Lung (tissue), 12 donors: ENCODE measurements around the gene CENPU. TPM values are rescaled to one million over a fixed set of nuclear protein-coding genes. Genes with fewer than 3 reads are reported as not detected.
"Not testable (repeated sequence)": the region's sequence is repeated elsewhere in the genome, so short reads cannot be mapped to it uniquely, and the experiment has no call there.

Experiments
- ATAC-seq: fragments of 200-7000 bp; cut with Tn5 transposase; one replicate; pipeline ENCODE4 v1.9.1; 2020; ENCODE audit warnings: moderate number of reproducible peaks; ENCODE audit not compliant: insufficient read depth, low FRiP score
- DNase-seq, 3 donors: peaks; one replicate each; pipeline ENCODE4 v3.0.0-alpha.2; 2013 to 2017
- H3K27ac ChIP-seq, 2 donors: one replicate each; pipeline ENCODE4 v1.5.1; 2013; ENCODE audit warnings: mild to moderate bottlenecking in 2 of 2, moderate library complexity in 2 of 2, control low read depth in 1 of 2, inconsistent platforms in 1 of 2, low read depth in 1 of 2, low read length in 1 of 2
- H3K27me3 ChIP-seq, 3 donors: one replicate each; pipeline ENCODE4 v1.5.1; 2013; ENCODE audit warnings: low read length in 2 of 3; ENCODE audit not compliant: control insufficient read depth in 3 of 3, insufficient read depth in 3 of 3
- H3K36me3 ChIP-seq, 4 donors: one replicate each; pipeline ENCODE4 v1.5.1; 2013; ENCODE audit warnings: low read length in 4 of 4, mild to moderate bottlenecking in 1 of 4, moderate library complexity in 1 of 4; ENCODE audit not compliant: control insufficient read depth in 4 of 4, insufficient read depth in 4 of 4
- H3K4me1 ChIP-seq, 5 donors: one replicate each; pipeline ENCODE4 v1.5.1; 2013; ENCODE audit warnings: low read length in 5 of 5, mild to moderate bottlenecking in 2 of 5, moderate library complexity in 1 of 5; ENCODE audit not compliant: control insufficient read depth in 5 of 5, insufficient read depth in 5 of 5
- H3K4me3 ChIP-seq: one replicate; pipeline ENCODE4 v1.5.1; 2013; ENCODE audit warnings: mild to moderate bottlenecking, control low read depth, moderate library complexity
- H3K9ac ChIP-seq, 2 donors: one replicate each; pipeline ENCODE4 v1.5.1; 2013; ENCODE audit warnings: low read length in 2 of 2, control low read depth in 1 of 2; ENCODE audit not compliant: insufficient read depth in 1 of 2
- H3K9me3 ChIP-seq, 4 donors: one replicate each; pipeline ENCODE4 v1.5.1; 2013; ENCODE audit warnings: low read length in 3 of 4, mild to moderate bottlenecking in 1 of 4, moderate library complexity in 1 of 4; ENCODE audit not compliant: control insufficient read depth in 4 of 4, insufficient read depth in 3 of 4
- CTCF ChIP-seq: IDR thresholded peaks from 2 replicates; pipeline ENCODE4 v1.5.1; 2012; ENCODE audit warnings: mild to moderate bottlenecking; ENCODE audit errors: control extremely low read depth, extremely low read depth
- WGBS, 2 donors: extraction: QIAGEN DNeasy Blood & Tissue Kit; methylation state at CpG; one replicate each; pipeline ENCODE4 v1.1.7; 2013; 5-methylcytosine and 5-hydroxymethylcytosine counted together
- polyA plus RNA-seq, 2 donors: library from polyadenylated mRNA; stranded (reverse); fragments of 200-250 nt; gene quantifications; one replicate each; pipeline ENCODE4 v1.2.1, GENCODE V29; 2013
- total RNA-seq, 2 donors: library from RNA; depleted of rRNA in 1 of 2; stranded (reverse); fragments of >200 nt in 1 of 2; gene quantifications; one replicate each; pipeline ENCODE4 v1.2.1, GENCODE V29; 2014 to 2021
- donor health status: control.
- donor health status: control.
- donor health status: Bipolar disorder and iron deficiency.
- donor health status: healthy.
- donor health status: DM: yes; HTN: yes; CAD: no.

CENPU gene
- total and polyA plus RNA-seq, 4 donors = 2.1 to 11.7 (median 6.1) TPM

GRCh38 chr4:184655889-184656869, 77.7 kb downstream of the CENPU start:
- Histone ChIP-seq H3K4me3 (no peak overlapping the region), H3K9me3 (no peaks in the 10 kb centered on the region), H3K27ac (no peak overlapping the region), H3K27me3 (no peaks in the 10 kb centered on the region), H3K4me1 (no peaks in the 10 kb centered on the region), H3K36me3 (peaks cover 2 to 19% (median 10%) of the 10 kb centered on the region in 4 donors), H3K9ac (no peak overlapping the region)
- 90 to 96% methylated on average over 8 of the region's 8 CpGs for WGBS, 2 donors
- no peak for DNase-seq
- TF ChIP-seq CTCF = no peak
- ATAC-seq = no peak

- H3K4me1 ChIP-seq = peaks cover 0 to 10% (median 3%) of the 10 kb centered on the region in 5 donors
- no peak overlapping the region for H3K4me3 ChIP-seq
- ATAC-seq = no peak
- no peaks in the 10 kb centered on the region for H3K9me3 ChIP-seq
- no peak for TF ChIP-seq CTCF
- no peak overlapping the region for H3K9ac ChIP-seq
- WGBS, 2 donors = 41 to 61% methylated on average over 2 of the region's 2 CpGs
- no peak overlapping the region for H3K27ac ChIP-seq
- H3K27me3 ChIP-seq = no peaks in the 10 kb centered on the region
- H3K36me3 ChIP-seq = peaks cover 0 to 9% (median 3%) of the 10 kb centered on the region in 4 donors
- DNase-seq = no peak
These were observed 80.2 kb downstream of the CENPU start for GRCh38 chr4:184653650-184654049.

- not testable (repeated sequence) for H3K36me3 ChIP-seq, H3K9ac ChIP-seq, H3K4me3 ChIP-seq, H3K27me3 ChIP-seq, H3K9me3 ChIP-seq, H3K27ac ChIP-seq, DNase-seq, ATAC-seq
- H3K4me1 ChIP-seq = peaks cover 0 to 18% (median 5%) of the 10 kb centered on the region in 5 donors
These were observed 81.2 kb downstream of the CENPU start for GRCh38 chr4:184652681-184653080.

GRCh38 chr4:184651899-184652298, 82.0 kb downstream of the CENPU start:
- ATAC-seq = no peak
- Histone ChIP-seq H3K9me3 (no peaks in the 10 kb centered on the region), H3K9ac (no peak overlapping the region), H3K36me3 (peaks cover 0 to 4% (median 3%) of the 10 kb centered on the region in 4 donors), H3K4me1 (peaks cover 0 to 26% (median 12%) of the 10 kb centered on the region in 5 donors), H3K27me3 (no peaks in the 10 kb centered on the region), H3K4me3 (no peak overlapping the region), H3K27ac (no peak overlapping the region)
- 93 to 96% methylated on average over 8 of the region's 8 CpGs for WGBS, 2 donors
- TF ChIP-seq CTCF = no peak
- no peak for DNase-seq
